ENCODE results near the gene LYPD6.

LYPD6 gene

DNA sequence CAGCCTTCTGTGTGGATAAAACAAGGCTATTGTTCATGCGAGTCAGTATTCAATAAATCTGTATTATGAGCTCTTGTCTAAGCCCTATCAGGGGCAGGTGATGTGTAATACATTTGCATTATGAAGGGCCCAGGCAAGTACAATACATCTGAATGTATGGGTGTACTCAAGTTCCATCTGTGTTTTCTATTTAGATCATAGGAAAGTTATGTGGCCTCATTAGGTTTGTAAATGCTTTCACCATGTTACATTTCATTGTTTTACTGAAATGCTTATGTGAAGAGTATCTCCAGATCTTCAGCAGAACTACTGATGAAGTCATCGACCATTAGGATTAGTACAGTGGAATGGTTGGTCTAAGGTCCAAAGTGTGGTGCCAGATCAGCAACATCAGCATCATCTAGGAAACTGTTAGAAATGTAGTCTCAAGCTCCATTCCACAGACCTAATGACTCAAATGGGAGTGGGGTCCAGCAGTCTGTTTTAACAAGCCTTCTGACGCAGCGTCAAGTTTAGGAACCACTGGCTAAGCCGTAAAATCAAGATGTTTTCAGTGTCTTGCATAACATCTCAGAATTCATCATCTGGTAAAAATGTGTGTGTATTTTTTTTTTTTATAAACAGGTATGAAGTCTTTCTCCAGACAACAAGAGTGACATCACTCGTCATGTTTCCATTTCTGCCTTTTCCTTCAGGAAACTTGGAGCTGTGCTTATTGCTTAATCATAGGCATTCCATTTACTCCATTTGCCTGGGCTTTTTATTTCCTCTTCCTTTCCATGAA, 80.5 kb downstream of the LYPD6 start:
- no peak for DNase-seq

DNA sequence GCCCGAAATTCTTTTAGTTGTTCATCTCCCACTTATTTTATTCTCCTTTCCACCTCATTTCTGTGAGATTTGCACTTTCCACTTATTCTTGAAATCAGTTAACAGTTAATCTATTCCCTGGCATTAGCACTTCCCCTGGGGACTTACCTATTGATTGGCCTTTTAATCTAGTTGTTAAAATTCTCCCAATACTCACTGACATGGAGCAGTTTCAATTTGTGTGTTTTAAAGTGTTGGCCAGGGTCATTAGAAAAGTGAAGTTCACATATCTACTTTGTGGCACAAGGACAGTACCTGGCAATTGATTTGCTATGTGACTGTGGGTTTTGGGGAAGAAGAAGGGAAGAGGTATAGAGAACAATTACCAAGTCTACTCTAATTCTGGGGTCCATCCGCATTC, 83.1 kb downstream of the LYPD6 start:
- no peak for DNase-seq

- no peak for DNase-seq
Measured at GRCh38 chr2:149415086-149415485, 84.7 kb downstream of the LYPD6 start.

DNA sequence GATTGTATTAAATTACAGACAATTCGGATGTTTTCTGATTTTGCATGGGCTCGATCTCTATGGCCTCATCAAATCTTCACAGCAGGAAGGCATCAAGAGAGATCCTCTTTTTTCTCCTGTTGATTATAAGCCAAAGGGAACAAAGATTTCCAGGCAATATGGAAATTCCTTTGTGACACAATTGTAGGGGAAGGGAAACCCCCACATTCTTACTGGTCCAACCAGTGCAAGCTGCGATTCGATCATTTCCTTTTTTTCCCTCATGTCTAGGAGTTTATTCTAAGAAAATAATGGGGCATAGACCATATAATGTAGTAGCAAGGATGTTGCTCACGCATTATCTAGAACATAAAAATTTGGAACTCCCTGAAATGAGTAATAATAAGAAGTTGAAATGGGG, 87.7 kb downstream of the LYPD6 start:
- DNase-seq: no peak

DNA sequence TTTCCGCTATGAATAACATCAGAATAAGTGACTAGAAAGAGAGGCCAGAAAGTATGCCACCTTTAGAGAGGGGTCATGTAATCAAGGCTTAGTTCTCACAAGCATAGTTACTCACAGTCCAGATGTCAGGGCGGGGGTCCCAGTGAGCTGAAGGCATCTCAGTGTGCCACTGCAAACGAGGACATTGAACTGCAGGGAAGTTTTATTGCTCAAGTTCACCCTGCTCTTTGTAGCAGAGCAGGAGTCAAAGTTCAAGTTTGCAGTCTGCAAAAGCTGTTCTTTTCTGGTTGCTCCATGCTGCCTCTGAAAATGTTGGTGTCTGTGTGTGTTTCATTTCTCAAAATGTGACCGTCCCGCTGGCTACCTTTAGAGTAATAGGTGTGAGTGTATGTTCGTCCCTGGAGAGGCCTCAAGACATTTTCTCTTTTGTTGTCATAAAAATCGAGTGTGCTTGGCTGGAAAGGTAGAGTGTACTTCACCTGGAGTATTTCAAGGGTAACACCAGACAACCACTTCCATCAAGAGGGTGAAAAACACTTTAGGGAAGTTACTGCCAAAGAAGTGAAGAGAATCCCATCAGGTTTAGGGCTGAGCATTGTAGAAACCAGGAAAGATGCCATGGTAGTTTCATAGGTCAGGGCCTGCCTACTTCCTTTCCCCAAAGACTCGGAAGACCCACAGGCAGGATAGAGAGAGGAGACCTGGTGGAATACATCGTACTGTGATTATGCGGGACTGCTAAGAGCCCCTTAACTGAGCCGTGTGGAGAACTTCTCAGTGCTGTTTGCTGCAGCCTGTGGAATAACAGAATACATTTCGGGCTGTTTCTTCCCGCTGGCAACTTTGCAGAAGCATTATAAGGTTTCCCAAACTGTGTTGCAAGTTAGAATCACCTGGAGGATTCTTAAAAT, 89.9 kb downstream of the LYPD6 start:
- DNase-seq: no peak

GRCh38 chr2:149421791-149422190, 91.4 kb downstream of the LYPD6 start:
- DNase-seq: no peak

GRCh38 chr2:149422337-149422990, 92.1 kb downstream of the LYPD6 start:
- no peak for DNase-seq

DNA sequence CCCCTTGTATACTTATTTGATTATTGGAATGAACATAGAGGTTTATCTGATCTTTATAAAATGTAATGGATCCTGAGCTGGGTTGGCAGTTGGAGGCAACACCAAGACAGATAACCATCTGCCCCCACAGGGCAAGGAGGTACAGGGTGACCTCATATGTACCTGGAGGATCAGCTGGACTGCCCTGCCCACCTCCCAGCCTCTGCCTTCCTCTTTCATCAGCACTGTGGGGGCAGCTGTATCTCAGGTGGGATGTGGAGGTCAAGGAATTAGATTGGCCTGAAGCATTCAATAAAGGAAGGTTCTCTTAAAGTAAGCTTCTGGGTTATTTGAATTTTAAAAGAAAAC, 92.6 kb downstream of the LYPD6 start:
- DNase-seq: no peak

DNA sequence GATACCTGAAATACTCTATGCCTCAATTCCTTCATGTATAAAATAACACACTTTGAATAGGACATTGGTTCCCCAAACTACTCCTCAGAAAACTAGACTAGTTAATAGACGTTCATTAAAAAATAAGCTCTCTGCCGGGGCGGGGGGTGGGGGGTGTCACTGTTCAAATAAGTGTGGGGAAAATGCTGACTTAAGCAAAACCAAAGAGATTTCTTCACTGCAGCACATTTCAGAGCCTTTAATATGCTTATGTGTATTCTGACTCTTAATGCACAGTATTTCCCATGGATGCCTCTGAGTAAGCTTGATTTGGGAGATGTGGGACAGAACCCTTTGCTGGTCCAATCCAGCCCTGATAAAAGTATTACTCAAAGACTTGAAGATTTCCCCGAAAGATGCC, 93.2 kb downstream of the LYPD6 start:
- DNase-seq: no peak

DNA sequence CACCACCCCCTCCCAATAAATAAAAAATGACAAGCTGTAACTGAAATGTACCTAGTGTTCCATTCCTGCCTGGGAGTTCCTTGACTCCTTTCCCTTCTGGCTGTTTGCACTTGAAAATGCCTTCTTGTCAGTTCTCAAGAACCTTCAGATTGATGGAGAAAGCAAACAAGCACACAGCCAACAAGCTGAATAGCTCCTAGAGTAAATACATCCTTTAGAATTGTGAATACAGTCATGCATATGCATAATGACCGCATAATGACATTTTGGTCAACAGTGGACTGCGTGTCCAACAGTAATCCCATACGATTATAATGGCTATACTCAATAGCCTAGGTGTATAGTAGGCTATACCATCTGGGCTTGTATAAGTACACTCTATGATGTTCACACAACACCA, 97.0 kb downstream of the LYPD6 start:
- no peak for DNase-seq

DNA sequence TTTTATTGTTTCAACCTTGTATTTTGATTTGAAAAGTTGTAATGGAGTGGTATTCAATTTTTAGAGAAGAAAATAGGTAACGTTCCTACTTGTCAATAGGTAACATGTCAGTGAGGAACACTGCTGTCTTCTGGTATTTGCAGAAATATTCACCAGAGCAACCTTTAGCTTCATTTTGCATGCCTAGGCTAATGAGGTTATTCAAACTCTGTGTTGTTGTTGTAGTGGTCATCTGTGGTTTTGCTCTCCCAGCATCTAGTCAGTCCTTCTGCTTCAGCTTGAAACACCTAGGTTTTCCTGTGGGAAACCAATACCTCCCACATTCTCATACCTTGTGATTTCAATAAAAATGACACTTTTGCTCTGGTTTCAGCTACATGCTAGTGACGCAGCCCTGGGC, 98.4 kb downstream of the LYPD6 start:
- DNase-seq: no peak

- DNase-seq: no peak
Measured at GRCh38 chr2:149430743-149431736, 100.7 kb downstream of the LYPD6 start.

DNA sequence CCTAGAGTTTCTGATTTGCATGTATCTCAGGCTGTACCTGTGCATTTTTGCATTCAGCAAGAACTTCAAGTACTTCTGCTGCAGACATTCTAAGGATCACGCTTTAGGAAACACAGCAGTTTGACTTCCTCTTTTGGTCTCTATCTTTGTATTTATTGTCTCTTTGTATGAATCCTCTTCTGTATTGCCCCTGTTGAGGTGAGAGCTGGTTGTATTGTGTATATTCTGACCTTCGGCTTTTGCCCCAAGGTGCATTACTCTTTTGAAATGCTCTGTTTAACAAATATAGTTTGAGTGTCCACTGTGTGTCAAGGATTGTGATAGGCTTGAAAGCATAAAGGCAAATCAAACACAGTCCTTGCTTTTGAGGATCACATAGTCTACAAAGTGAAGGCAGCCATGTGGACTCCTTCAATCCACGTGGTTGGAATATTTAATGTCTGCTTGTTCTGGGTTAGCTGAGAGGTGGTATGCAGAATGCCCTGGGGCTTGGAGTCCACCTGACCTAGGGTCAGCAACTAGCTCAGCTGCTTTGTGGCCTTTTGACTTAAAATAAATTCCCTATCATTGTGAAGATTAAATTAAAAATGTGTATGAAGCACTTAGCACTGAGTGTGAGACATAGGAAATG, 108.1 kb downstream of the LYPD6 start:
- no peak for DNase-seq

DNA sequence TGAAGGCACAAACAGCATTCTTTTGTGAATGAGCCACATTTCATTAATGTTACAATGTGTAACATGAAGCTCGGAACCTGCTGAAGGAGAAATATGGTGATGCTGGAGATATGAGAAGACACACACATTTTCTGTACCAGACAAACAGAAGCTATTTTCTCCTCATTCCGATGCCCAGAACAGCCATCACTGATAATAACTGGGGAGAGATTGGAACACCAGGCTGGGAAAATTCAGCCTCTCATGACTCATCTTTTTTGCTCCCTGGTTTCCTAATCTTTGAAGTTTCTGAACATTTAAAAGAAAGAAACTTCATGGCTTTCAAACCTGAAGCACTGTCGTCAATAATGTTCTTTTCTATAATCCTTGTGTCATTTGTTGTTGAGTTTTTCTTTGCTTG, 110.9 kb downstream of the LYPD6 start:
- DNase-seq: no peak

DNA sequence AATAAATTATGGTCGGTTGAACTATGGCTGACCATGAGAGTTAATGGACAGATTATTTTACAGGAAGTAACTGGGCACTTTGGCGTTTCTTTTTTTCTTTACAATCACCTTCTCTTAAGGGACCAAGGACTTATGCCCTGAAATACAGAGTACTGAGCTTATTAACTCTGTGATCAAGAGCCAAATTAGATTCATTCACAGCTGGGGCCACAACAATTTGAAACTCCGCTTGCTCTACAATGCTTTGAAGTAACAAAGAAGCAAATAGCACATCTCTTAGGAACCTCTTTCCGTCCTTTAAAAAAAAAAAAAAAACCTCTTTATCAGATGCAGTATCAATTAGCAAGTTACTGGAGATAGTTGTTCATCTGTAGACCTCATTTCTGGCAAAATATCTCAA, 112.0 kb downstream of the LYPD6 start:
- DNase-seq: no peak

DNA sequence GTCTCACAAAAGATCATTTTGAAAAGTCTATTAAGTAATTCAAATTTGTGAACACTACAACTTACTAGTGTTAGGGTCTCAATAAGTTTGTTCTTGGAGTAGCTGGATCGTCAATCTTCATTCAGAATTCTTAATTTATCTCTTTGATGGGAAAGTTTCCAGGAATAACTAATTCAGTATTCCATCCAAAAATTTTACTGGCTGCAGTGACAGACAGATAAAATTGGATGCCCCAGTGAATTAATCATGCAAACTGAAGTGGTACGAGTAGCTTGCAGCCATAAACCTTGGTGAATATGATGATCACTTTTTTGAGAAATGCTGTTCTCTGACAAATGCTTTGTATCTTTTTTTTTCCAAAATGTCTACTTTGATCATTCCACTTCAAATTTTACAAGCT, 112.8 kb downstream of the LYPD6 start:
- DNase-seq: no peak

GRCh38 chr2:149446748-149447147, 116.4 kb downstream of the LYPD6 start:
- no peak for DNase-seq

DNA sequence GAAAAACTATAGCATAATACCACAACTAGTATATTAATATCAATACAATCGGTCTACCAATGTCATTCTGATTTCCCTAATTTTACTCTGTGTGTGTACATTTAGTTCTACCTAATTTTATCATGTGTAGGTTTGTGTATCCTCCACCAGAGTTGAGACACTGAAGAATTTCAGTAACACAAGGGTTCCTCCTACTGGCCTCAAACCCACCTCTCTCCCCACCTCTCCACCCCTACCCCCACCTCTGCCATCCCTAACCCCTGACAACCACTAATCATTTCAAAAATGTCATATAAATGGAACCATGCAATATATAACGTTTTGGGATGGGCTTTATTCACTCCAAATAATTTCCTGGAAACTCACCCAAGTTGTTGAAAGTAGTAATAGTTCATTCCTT, 117.9 kb downstream of the LYPD6 start:
- no peak for DNase-seq

- DNase-seq: no peak
Measured at GRCh38 chr2:149449017-149449416, 118.6 kb downstream of the LYPD6 start.

DNA sequence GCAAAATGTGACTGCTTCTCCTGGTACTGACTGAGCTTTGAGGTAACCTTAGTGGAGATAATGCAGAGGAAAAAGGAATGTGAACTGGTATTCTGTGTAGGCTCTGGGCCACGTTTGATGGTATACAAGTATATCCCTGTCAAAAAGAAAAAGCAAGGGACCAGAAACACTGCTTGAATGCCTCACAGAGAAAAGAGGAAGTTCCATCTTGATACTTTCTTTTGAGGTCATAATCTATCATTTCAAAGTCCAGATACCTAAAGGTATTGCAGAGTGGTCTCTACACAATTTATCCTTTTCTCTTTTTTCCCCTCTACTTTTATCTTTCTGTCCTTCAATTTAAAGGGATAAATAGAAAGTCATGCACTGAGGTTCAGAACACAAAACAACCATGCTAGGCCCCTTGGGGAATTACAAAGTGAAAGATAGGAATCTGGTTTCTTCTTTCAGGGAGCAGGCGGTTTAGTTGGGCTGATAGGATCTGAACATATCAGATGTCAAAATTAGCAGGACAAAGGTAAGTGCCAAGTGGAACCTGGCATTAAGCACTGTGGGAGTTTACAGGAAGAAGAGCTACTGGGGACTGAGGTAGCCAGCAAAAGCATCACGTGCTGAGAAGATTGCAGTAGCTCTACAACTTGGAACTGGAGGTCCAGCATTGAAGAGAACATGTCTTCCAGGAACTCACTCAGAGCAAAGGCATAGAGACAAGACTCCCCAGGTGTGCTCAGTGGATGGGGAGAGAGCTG, 121.2 kb downstream of the LYPD6 start:
- DNase-seq: no peak

- DNase-seq: no peak
Measured at GRCh38 chr2:149456285-149456684, 125.9 kb downstream of the LYPD6 start.

Measured in activated CD4-positive, CD25-positive, alpha-beta regulatory T cell (primary cell).